Left renal pelvis (tissue), 4 donors: ENCODE measurements around the gene RFT1. TPM values are rescaled to one million over a fixed set of nuclear protein-coding genes. Genes with fewer than 3 reads are reported as not detected.
A peak's percentile ranks its signal among the peaks of the same experiment; 100 is the strongest.

Experiments
- DNase-seq, 4 donors: peaks; one replicate each; pipeline ENCODE4 v3.0.0-alpha.2; 2013; ENCODE audit warnings: low read depth in 4 of 4, low spot score in 3 of 4
- polyA plus RNA-seq, 4 donors: library from polyadenylated mRNA; unstranded; fragments of 120-200 nt; gene quantifications; one replicate each; pipeline ENCODE4 v1.2.1, GENCODE V29; 2013; ENCODE audit not compliant: insufficient read length in 4 of 4

The RFT1 gene
- polyA plus RNA-seq, 4 donors, result 19.3 to 30.3 (median 25.6) TPM

DNA sequence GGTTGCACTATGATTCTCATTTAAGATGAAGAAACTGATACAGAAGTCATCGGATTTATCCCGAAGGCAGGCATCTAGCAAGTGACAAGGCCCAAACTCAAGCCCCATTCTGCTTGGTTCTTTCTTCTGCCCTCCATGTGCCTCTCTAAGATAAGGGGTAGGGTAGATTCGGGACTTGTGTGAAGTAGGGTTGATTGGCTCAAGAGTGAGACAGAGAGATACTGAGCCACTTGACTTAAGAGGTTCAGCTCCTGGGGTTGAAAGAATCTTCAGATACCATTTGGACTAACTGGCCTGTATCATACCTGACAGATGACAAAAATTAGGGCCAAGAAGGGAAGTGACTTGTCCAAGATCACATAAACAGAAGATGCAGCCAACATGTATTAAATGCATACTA lies 891 bp downstream of the RFT1 start:
- DNase-seq, result no peak

- DNase-seq, result no peak
Measured at GRCh38 chr3:53126601-53127000, 3.6 kb downstream of the RFT1 start.

DNA sequence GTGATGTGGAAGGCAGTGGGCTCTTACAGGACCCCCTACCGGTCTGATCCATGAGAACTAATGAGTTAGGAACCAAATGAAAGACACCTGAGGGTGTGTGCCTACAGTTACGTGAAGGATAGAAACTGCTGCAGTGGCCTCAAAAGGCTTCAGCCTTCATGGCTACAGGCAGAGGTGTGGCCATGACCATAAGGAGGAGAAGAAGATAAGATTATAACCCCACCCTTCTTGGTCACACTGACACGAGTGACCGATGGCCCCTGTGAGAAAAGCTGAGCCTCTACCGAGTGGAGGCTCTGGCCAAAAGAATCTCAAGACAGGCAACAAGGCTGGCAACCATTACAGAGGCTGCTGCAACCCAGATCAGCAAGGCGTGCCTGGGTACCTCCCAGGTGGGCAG lies 6.3 kb downstream of the RFT1 start:
- no peak for DNase-seq

DNA sequence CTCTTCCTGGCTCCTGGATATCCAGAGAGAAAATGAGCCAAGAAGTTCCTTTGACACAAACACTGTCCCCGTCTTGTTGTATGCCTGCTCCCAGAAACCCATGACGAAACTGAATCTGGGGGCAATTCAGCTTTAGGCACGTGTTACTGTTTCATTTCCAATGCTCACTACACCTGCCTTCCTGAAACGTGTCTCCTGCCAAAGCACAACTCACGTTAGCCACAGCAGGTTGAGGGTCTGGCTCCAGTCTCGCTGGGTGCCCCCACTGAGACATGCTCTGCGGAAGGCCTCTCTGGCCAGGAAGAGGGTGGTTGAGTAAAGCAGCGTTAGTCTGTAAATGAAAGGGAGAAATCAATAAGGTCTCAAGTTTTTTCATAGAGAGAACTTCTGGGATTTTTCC lies 6.7 kb downstream of the RFT1 start:
- no peak for DNase-seq

DNA sequence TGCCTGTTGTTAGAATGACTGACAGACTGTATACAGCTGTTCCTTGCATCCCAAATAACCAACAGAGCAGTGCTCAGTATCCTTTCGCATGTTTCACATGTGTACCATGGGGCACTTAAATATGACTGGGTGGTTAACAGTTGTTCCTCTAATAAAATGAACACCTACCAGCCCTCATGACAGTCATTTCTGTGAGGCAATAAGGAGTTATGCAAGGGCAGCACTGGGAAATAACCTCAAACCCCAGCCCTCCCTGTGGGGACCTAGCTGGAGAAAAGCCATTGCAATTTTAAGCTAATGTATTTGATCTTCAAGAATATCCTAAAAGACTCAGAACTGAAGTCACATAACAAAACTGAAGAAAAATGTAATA lies 7.3 kb downstream of the RFT1 start:
- DNase-seq, result no peak

DNA sequence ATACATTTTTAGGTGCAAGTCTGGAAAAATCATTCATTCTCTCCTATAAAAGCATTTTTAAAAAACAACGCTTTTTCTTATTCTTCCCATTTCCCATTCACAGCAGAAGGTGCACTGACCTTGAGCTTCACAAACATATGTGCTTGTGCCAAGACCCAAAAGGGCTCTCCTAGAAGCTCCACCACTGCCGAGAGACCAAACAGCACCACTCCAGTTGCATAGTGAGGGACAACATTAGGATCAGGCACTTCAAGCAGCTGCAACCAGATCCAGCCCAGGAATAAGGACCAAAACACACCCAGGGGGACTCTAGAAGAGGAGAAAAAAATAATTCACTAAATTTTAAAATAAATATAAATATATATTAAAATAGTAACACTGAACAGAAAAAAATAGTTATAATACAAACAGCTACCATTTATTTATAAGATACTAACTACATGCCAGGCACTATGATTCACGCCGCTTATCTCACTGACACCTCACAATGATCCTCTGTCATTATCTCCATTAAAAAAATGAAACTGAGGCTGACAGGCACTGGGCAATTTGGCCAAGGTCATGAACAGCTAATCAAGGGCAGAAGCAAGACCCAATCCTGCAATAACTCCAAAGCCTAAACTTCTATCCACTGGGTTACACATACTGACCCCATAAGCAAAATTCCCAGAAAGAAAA lies 7.8 kb downstream of the RFT1 start:
- DNase-seq, result no peak

GRCh38 chr3:53120336-53120735 lies 9.9 kb downstream of the RFT1 start:
- no peak for DNase-seq

GRCh38 chr3:53116956-53117355 lies 13.3 kb downstream of the RFT1 start:
- no peak for DNase-seq

- no peak for DNase-seq
Measured at GRCh38 chr3:53114412-53115074, 15.7 kb downstream of the RFT1 start.

DNA sequence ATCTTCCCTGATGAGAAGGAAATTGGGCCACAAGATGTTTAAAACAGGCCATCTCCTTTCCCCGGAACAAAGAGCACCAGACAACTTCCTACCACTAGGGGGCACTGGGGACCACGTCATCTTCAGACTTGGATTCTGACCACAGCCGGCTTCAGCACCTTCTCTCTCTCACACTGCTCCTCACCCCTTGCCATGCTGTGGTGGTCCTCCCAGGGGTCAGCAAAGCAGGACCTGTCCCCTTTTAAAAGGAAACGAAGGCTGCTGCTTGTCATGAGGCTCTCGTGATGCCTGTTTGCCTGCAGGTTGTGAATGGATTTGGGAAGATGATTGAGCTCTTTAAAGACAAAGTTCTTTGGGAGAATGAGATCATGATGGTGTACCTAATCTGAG lies 16.2 kb downstream of the RFT1 start:
- DNase-seq, result peak in 3 of 4 donors; percentile 42 to 66 (median 45)

DNA sequence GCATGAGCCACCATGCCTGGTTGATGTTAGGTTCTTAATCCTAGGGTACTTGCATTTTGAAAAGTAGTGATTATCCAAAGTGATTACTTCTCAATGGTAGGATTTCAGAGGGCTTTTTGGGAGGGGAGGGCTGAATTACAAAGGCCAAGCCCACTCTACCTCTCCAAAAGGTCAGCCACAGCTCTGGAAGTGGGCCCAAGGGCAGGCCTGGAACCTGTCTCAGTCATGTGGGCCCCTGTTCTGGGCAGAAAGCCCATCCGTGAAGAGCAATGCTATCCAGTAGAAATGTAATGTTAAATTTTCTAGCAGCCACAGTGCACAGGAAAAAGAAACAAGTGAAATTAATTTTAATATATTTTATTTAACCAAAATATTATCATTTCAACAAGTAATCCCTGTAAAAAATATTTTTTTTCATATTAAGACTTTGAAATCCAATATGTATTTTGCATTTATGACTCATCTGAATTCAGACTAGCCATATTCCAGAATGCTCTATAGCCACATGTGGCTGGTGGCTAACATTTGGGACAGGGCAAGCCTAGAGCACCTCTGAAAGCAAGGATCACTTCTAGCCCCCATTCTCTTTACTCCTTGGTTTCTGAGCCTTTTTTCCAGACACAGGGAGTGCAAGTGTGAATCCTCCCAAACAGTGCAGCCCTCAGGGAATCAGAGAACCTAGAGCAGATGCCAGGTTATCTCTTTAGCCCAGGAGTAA lies 16.8 kb downstream of the RFT1 start:
- DNase-seq, result no peak

DNA sequence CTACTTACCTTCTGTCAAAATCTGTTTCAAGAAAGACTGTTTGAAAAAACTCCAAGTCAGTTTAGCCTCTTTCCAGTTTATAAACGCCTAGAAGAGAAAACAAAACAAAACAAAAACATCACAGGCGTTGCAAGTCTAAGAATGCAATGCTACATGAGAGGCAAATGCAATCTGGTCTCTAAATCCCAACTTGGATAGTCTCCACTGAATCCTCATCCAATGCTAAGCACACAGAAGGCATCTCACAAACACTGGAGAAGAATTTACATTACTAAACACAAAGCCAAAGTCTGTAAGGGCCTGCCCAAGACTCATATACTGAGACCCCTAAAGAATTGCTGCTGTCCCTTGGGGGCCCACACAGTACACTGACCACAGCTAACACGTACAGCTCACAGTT lies 18.4 kb downstream of the RFT1 start:
- DNase-seq, result no peak

DNA sequence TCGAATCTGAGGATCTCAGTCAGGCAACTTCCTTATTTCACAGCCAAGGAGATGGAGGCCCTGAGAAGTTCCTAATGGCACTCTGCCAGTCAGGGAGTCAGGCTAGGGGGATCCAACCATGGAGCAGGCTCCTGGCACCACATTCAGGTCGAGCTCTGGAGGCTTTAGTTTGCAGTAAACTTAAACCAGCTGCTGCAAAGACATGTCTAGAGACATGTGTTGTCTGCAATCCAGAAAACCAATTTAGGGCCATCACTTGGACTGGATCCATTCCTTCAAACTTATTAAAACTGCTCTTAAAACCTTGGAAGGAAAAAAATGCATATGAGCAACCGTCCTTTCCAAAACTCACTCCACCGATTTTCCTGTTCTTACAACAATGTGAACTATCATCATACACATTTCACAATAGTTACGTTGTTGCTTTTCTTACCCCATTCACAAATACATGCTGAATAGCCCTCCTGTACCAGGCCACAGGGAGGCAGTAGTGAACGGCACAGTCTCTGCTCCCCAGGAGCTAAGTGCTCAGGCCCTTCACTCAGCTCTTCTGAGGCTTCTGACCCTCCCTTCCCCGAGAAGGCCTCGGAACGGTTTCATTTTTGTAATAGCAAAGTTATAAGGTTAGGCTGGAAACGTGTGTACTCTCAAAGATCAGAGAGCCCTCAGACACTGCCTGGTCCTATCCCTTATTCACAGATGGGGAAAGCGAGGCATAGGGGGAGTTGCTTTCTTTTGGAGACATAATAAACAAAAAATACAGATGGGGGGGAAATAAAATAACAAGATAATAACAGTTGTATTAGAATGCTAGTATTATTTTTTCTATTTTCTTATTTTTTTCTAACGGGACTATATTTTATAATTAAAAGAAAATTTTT lies 20.1 kb downstream of the RFT1 start:
- no peak for DNase-seq

GRCh38 chr3:53109190-53109589 lies 21.0 kb downstream of the RFT1 start:
- no peak for DNase-seq

DNA sequence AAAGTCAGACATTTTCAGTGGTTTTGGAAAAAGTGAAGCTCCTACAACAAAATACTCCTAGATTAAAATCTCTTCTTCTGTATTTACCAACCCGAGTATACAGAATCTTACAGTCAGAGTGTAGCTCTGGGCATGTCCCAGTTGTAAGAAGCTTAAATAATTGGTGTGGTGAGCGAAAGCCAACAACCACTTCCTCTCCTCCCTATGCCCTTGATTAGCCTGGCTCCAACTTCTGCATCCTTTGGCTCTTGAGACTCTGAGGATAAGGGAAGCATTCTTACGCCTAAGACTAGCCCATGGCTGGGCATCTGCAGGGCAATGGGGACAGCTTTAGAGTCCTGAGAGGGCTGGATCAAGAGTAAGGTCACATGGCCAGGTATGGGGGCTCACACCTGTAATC lies 25.5 kb downstream of the RFT1 start:
- DNase-seq, result no peak

DNA sequence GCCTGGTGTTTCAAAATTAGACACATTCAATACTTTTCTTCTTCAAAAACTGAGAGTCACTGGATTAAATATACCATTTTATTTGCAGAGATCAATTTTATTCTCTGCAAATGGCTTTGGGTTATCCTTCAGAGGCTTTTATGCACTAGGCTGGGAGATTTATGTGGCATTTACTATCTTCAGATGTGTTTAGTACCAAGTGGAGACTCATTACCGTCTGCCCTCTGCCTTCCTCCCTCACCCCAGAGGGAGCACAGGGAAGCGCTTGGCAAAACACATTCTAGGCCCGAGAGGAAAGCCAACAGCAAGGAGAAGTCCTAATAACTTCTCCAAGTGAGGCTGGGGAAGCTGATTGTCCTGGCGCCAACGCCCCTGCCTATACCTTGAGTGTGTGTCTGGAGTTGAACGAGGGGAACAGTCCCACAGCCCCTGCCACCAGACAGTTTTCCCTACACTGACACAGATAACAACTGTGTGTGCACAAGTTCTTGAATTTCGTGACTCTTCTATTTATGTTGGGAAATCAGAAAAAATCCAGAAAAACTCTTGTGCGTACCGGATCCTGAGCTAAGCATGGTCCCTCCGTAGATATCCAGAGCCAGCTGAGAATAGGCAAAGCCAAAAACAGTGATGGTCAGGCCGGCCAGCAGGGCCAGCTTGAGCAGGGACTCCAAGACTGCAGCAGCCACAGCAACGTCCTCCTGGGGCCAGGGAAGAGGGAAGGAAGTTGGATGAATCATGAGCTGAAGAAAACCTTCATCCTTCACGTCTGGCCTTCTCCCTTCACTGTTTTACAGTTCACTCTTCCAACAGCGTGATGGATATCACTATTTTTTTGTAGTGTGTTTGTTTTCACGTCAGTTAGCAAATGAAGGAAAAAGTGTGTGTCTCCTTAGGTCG lies 26.6 kb downstream of the RFT1 start:
- no peak for DNase-seq

DNA sequence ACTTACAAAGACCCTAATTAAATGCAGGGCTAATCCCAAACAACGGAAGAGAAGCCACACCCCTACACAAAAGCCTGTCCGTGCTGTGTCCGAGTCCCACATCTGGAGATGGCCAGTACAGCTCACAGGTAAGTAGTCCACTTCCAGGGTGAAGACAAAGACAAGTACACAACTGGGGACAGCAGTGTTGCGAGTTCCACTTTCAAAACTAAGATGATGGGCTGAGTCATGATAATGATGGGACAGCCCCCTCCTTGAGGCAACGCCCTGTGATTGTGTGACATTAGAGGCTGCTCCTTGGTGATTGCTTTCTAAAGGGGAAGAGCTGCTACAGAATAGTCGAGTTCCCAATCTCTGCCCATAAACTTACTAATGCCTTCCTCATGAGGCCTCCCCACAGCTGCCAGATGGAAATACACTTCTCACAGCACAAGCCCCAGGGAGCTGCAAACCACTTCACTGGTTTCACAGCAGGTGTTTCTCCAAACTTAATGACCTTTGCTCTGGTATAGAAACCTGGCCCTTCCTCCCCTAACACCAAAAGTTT lies 27.6 kb downstream of the RFT1 start:
- no peak for DNase-seq

- DNase-seq, result no peak
Measured at GRCh38 chr3:53101956-53102355, 28.3 kb downstream of the RFT1 start.

- no peak for DNase-seq
Measured at GRCh38 chr3:53100818-53101466, 29.3 kb downstream of the RFT1 start.
